NCI-H1930 (cell line): ENCODE results near the gene HOXC9.

ENCODE experiments used
- DNase-seq, 2 experiments: peaks; one replicate each; lab custom pipeline; 2025; lab: John Stamatoyannopoulos, UW

HOXC9 gene

GRCh38 chr12:54000116-54001114 is at the start of gene HOXC9:
Gene HOXC9, plus strand, starts transcription at chr12:54000161. Its CDS starts 28 bp downstream, at chr12:54000189.
- DNase-seq = no peak

DNA sequence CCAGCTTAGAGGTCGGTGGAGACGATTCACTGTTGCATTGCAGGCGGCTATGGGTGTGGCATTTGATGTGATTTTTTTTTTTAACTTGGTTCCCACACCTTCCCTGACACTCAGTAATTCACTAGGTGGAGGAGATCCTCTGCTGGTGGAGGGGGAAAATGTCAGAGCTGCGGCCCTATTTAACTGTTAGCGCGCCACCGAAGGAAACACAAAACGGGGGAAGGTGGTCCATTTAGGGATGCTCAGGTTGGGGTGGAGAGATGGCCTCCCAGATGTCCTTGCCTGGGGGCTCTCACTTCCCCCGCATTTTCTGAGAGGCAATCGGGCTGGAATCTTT is 49.6 kb upstream of the HOXC9 start:
- no peak for DNase-seq

- no peak for DNase-seq
Observed at GRCh38 chr12:53950789-53951576, 49.0 kb upstream of the HOXC9 start.

DNA sequence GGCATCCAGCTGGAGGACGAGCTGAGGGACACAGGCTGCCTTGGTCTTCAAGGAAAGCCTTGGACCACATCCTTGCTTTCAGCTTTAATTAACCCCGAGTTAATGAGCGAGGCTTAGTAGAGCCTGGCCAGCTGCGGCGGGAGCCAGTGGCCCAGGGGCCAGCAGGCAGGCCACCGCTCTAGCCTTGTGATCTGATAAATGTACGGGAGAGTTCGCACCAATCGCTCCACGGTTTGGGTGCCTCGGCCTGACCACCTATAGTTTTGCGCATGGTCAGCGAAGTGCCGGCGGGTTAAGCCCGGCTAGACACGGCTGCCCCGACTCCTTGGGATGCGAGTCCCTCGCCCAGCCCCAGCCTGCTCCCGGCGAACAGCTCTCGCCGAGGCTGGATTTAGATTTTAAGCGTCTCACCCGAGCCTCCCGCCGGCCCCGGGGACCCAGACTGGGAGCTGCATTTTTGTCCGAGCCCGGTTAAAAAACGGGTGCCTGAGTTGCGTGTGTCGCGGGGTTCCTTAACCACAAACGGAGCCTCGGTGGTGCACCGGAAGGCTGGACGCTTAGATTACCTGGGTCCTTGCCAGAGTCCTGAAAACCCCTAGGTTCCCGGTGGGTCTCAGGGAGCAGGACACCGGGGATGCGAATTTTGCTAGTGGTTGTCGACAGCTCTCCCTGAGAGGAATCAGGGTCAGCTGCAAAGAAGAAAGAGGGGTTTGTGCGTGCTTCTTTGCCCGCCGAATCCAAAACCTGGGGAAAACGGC is 48.2 kb upstream of the HOXC9 start:
- DNase-seq = no peak

- no peak for DNase-seq
Observed at GRCh38 chr12:53952335-53952694, 47.6 kb upstream of the HOXC9 start.

DNA sequence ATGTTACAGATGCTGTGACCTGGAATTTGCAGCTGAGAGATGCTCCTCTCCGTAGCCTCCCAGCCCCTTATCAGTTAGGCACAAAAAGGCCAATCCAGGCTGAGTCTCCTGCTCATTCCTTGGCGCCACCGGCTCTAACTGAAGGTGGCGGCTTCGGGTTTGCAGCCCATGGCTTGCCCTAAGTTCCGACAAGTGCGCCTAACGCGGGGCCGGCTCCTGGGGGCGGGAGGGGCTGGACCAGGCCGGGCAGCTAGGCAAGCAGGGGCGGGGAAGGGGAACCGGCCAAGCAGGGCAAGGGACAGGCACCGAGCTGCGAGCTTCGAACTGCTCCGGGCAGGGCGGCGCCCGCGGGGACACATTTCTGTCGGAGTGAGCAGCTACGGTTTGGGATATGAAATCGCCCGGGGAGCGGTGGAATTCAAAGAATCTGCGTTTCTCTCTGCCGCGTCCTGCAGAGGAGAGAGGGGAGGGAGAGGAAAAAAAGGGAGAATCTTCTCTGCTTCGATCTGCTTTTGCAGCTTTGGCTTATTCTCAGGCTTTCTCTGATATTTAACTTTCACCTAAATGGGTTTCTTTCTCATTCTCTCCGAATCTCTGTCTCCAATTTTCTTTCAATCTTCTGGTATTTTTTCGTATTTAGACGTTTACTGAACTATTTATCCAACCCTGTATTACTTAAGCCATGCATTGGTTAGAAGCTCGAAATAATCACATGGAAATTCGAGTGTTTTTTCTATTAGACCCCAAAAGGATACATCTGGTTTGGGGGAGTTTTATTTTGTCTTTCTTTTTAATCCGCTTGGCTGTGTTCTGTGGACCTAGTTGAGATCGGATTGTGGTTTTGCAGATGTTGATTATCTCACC is 46.9 kb upstream of the HOXC9 start:
- no peak for DNase-seq

- DNase-seq = no peak
Observed at GRCh38 chr12:53953831-53954693, 45.9 kb upstream of the HOXC9 start.

DNA sequence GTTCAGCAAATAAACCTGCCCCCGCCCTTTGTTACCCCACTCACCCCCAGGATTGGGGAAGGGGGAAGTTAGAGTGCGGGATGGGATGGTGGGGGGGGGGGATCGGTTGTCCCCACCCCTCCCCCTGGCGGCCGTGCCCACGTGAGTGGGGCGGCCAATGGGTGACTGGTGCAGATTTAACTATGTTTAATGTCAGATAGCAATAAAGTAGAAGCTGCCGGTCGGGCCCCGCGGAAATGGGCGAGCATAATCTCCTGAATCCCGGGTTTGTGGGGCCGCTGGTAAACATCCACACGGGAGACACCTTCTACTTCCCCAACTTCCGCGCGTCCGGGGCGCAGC is 45.3 kb upstream of the HOXC9 start, which contains the start of gene HOXC12:
Gene HOXC12, plus strand, starts transcription at position 210 of the 342 bp plus-strand sequence. Its CDS starts 27 bp downstream, at position 237.
- no peak for DNase-seq

GRCh38 chr12:53955036-53955775 is 44.8 kb upstream of the HOXC9 start:
- no peak for DNase-seq

GRCh38 chr12:53955776-53956250 is 44.1 kb upstream of the HOXC9 start:
- no peak for DNase-seq

DNA sequence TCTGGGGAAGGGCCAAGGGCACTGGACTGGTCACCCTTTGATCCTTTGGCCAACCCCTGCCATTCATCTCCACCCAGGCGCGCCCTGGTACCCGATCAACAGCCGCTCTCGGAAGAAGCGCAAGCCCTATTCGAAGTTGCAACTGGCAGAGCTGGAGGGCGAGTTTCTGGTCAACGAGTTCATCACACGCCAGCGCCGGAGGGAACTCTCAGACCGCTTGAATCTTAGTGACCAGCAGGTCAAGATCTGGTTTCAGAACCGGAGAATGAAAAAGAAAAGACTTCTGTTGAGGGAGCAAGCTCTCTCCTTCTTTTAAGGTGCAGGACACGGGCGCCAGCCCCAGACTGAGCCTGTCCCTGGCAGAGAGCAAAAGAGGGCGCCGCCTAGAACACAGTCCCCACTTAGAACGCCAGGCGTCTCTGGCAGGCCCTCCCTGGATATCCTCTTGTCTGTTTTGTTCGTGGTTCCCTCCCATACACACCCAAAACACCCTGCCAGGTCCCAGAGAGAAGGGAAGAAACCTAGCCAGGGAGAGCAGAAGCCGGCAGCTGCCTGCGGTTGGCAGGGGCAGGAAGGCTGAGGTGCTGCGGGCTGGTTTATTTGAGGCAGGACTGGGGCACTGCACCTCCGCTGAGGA is 43.6 kb upstream of the HOXC9 start:
- no peak for DNase-seq

DNA sequence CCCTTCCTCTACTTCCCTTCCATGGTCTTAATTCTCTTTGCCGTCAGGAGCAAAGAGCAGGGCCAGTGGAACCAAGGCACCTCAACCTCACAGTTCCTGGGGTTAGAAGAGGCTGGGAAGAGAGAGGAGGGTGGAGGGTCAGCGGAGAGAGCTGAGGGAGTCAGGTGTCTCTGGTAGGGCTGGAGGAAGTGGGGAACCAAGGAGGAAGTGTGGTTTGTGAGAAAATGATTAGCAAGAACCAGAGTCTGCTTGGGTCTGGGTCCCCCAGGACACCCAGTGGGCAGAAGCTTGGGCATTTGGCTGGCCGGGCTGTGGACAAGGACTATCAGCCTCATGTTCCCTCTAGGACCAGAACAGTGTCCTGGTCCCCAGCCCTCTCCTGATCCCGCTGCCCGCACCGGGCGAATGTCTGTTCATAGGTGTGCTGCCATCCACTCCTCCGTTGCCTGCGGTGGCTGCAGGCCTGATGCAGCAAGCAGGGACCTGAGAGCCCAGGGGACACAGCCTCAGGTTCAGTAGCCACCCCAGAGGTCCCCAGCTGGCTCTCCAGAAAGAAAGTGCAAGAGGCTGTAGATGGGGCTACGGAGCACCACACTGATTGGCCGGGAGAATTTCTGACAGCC is 42.9 kb upstream of the HOXC9 start:
- no peak for DNase-seq

DNA sequence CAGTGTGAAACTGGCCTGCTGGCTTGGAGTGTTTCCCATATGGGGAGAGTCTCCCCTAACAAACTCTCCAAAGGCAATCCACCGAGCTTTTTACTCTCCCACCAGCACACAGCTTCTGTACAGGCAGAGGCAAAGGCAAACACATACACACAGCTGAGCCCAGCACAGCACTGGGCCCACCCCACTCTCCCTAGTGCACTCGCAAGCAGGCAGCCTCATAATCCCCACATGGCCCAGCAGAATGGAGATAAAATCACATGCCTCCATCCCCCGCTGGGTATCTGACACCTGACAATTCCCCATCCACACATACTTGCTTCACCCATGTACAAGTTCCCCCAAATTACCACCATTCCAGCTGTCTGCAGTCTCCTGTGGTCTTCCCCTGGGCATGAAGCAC is 41.8 kb upstream of the HOXC9 start:
- DNase-seq = no peak

DNA sequence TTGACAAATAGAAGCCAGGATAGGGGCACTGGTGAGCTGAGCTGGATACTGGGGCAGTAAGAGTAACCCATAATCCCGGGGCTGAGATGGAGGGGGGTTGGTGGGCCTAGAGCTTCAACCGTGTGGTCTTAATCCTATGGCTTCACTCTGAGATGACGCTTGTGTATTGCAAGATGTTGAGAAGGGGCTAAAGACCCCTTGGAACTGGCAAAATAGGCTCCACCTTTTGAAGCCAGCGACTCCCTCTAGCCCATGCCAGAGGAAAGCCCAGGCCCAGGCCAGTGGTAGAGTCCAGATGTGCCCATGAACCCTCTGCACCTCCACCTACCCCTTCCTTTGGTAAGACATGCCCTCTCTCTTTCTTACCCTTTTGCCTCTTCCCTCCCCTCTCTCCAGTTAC is 40.6 kb upstream of the HOXC9 start:
- DNase-seq = no peak

- no peak for DNase-seq
Observed at GRCh38 chr12:53960187-53961024, 39.6 kb upstream of the HOXC9 start.

- no peak for DNase-seq
Observed at GRCh38 chr12:53961025-53961761, 38.8 kb upstream of the HOXC9 start.

DNA sequence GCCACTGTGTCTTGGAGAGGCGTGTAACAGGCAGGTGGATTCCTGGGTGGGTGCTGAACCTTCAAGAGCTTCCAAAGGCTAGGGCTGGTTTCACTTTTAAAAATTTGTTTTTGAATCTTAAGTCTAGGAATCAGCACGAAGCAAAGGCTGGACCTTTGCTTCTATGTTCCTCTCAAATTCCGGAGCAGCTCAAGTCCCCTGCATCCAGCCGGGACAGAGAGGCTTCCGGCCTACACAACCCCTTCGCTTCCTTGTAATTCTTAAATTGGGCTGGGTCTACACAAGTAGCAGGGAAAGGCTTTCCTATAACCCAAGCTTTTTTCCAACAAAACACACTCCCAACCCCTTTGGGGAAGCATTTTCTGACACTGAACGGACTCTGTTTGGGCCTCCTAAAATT is 37.0 kb upstream of the HOXC9 start:
- no peak for DNase-seq
